H9 (cell line): Measurements from ENCODE around the gene ZIM2. TPM values are rescaled to one million over a fixed set of nuclear protein-coding genes. Genes with fewer than 3 reads are reported as not detected.

ENCODE experiments used
- DNase-seq: peaks from one replicate; pipeline ENCODE4 v3.0.0-alpha.2; 2017
- H2AFZ ChIP-seq: one replicate; pipeline ENCODE4 v1.6.1; 2013; ENCODE audit warnings: mild to moderate bottlenecking, low read length, control low read depth, moderate library complexity
- H2AK5ac ChIP-seq: 2 replicates; pipeline ENCODE4 v1.6.1; 2013; ENCODE audit warnings: low read length, control low read depth, mixed read lengths; ENCODE audit not compliant: insufficient read length
- H2BK120ac ChIP-seq: one replicate; pipeline ENCODE4 v1.6.1; 2013; ENCODE audit warnings: low read depth, mild to moderate bottlenecking, low read length, control low read depth, inconsistent platforms; ENCODE audit not compliant: poor library complexity, severe bottlenecking
- H2BK12ac ChIP-seq: 2 replicates; pipeline ENCODE4 v1.6.1; 2013; ENCODE audit warnings: low read length, control low read depth, mixed read lengths, low read depth; ENCODE audit not compliant: insufficient read length
- H2BK15ac ChIP-seq: 2 replicates; pipeline ENCODE4 v1.6.1; 2013; ENCODE audit warnings: low read depth, low read length, control low read depth
- H2BK20ac ChIP-seq: one replicate; pipeline ENCODE4 v1.6.1; 2013; ENCODE audit warnings: low read depth, mild to moderate bottlenecking, low read length, control low read depth, inconsistent platforms; ENCODE audit not compliant: poor library complexity, severe bottlenecking
- H2BK5ac ChIP-seq: 2 replicates; pipeline ENCODE4 v1.6.1; 2013; ENCODE audit warnings: low read length, control low read depth, mixed read lengths; ENCODE audit not compliant: insufficient read length
- H3K14ac ChIP-seq: 2 replicates; pipeline ENCODE4 v1.6.1; 2013; ENCODE audit warnings: low read length, control low read depth; ENCODE audit not compliant: insufficient read depth
- H3K18ac ChIP-seq: 2 replicates; pipeline ENCODE4 v1.6.1; 2013; ENCODE audit warnings: low read depth, mild to moderate bottlenecking, mixed read lengths, low read length, control low read depth; ENCODE audit not compliant: insufficient read length
- H3K23ac ChIP-seq: 2 replicates; pipeline ENCODE4 v1.6.1; 2013; ENCODE audit warnings: low read length, control low read depth, mixed read lengths, low read depth; ENCODE audit not compliant: insufficient read length
- H3K23me2 ChIP-seq: 2 replicates; pipeline ENCODE4 v1.6.1; 2013; ENCODE audit warnings: low read depth, mild to moderate bottlenecking, mixed read lengths, low read length, control low read depth; ENCODE audit not compliant: insufficient read length, poor library complexity, severe bottlenecking
- H3K27ac ChIP-seq: 2 replicates; pipeline ENCODE4 v1.5.1; 2013; ENCODE audit warnings: low read length, control low read depth, mixed read lengths, low read depth; ENCODE audit not compliant: insufficient read length
- H3K27me3 ChIP-seq: 2 replicates; pipeline ENCODE4 v1.6.1; 2013; ENCODE audit warnings: low read length, control low read depth, inconsistent platforms; ENCODE audit not compliant: insufficient read depth
- H3K4ac ChIP-seq: 2 replicates; pipeline ENCODE4 v1.6.1; 2013; ENCODE audit warnings: low read depth, mild to moderate bottlenecking, control low read depth, inconsistent platforms, low read length, moderate library complexity
- H3K4me1 ChIP-seq: 2 replicates; pipeline ENCODE4 v1.6.1; 2013; ENCODE audit warnings: low read length, control low read depth, inconsistent platforms; ENCODE audit not compliant: insufficient read depth
- H3K4me2 ChIP-seq: 2 replicates; pipeline ENCODE4 v1.6.1; 2013; ENCODE audit warnings: low read length, control low read depth, mixed read lengths; ENCODE audit not compliant: insufficient read length, insufficient read depth
- H3K56ac ChIP-seq: 2 replicates; pipeline ENCODE4 v1.6.1; 2013; ENCODE audit warnings: low read depth, mild to moderate bottlenecking, mixed read lengths, low read length, control low read depth; ENCODE audit not compliant: insufficient read length
- H3K79me1 ChIP-seq: 2 replicates; pipeline ENCODE4 v1.6.1; 2013; ENCODE audit warnings: low read depth, mild to moderate bottlenecking, moderate library complexity, low read length, control low read depth, inconsistent platforms; ENCODE audit not compliant: insufficient read depth, poor library complexity, severe bottlenecking
- H3K79me2 ChIP-seq: 2 replicates; pipeline ENCODE4 v1.6.1; 2013; ENCODE audit warnings: low read length, control low read depth, inconsistent platforms; ENCODE audit not compliant: insufficient read depth
- H3K9ac ChIP-seq: 2 replicates; pipeline ENCODE4 v1.6.1; 2013; ENCODE audit warnings: low read length, control low read depth, mixed read lengths; ENCODE audit not compliant: insufficient read length; ENCODE audit errors: extremely low read depth
- H3K9me3 ChIP-seq: one replicate; pipeline ENCODE4 v1.6.1; 2013; ENCODE audit warnings: low read depth, low read length, inconsistent platforms; ENCODE audit not compliant: control insufficient read depth
- H3T11ph ChIP-seq: one replicate; pipeline ENCODE4 v1.6.1; 2013; ENCODE audit warnings: mild to moderate bottlenecking, low read length, control low read depth, inconsistent platforms
- H4K20me1 ChIP-seq: one replicate; pipeline ENCODE4 v1.6.1; 2013; ENCODE audit not compliant: control insufficient read depth, insufficient read length, insufficient read depth
- H4K5ac ChIP-seq: 2 replicates; pipeline ENCODE4 v1.6.1; 2013; ENCODE audit warnings: low read depth, mild to moderate bottlenecking, mixed read lengths, low read length, control low read depth; ENCODE audit not compliant: insufficient read length
- H4K8ac ChIP-seq: replicated peaks from 2 replicates; pipeline ENCODE4 v1.6.1; 2013; ENCODE audit warnings: low read length, control low read depth, mixed read lengths, low read depth; ENCODE audit not compliant: insufficient read length
- H4K91ac ChIP-seq: 2 replicates; pipeline ENCODE4 v1.6.1; 2013; ENCODE audit warnings: low read depth, mild to moderate bottlenecking, moderate library complexity, mixed read lengths, low read length, control low read depth; ENCODE audit not compliant: insufficient read length
- H3K27ac Mint-ChIP-seq, 3 experiments: 2 replicates in 2 of 3; 3 replicates in 1 of 3; pipeline ENCODE4 v1.8.0; 2020 to 2021; ENCODE audit warnings: mixed read lengths in 3 of 3, mild to moderate bottlenecking in 1 of 3, moderate library complexity in 1 of 3
- H3K27me3 Mint-ChIP-seq: 2 replicates; pipeline ENCODE4 v1.8.0; 2021; ENCODE audit warnings: low read depth, mild to moderate bottlenecking, moderate library complexity, mixed read lengths
- H3K36me3 Mint-ChIP-seq, 3 experiments: 2 replicates in 2 of 3; 3 replicates in 1 of 3; pipeline ENCODE4 v1.8.0; 2020 to 2021; ENCODE audit warnings: low read depth in 3 of 3, mixed read lengths in 3 of 3; ENCODE audit not compliant: insufficient read depth in 1 of 3
- H3K4me1 Mint-ChIP-seq, 2 experiments: 2 replicates each; pipeline ENCODE4 v1.8.0; 2020; ENCODE audit warnings: mixed read lengths in 2 of 2
- H3K4me3 Mint-ChIP-seq, 2 experiments: 2 replicates in 1 of 2; 3 replicates in 1 of 2; pipeline ENCODE4 v1.8.0; 2020 to 2021; ENCODE audit warnings: mild to moderate bottlenecking in 2 of 2, mixed read lengths in 2 of 2, moderate library complexity in 1 of 2
- H3K9me3 Mint-ChIP-seq, 2 experiments: 2 replicates in 1 of 2; 3 replicates in 1 of 2; pipeline ENCODE4 v1.8.0; 2020; ENCODE audit warnings: mild to moderate bottlenecking in 2 of 2, mixed read lengths in 2 of 2, moderate library complexity in 1 of 2
- WGBS: extraction: QIAGEN DNeasy Blood & Tissue Kit; methylation state at CpG from one replicate; pipeline ENCODE4 v1.1.7; 2013; ENCODE audit warnings: missing lambda C conversion rate, low lambda C conversion rate, mixed read lengths; ENCODE audit not compliant: insufficient read length; ENCODE audit errors: extremely low coverage; 5-methylcytosine and 5-hydroxymethylcytosine counted together
- total RNA-seq: library from RNA; stranded (reverse); gene quantifications from 2 replicates; pipeline ENCODE4 v1.2.1, GENCODE V29; 2021
- TF ChIP-seq, protein P1 (sequence below): fragments of 200-600 bp; sonication (generic); conservative IDR thresholded peaks from 3 replicates; pipeline ENCODE4 v1.8.0; 2021; ENCODE audit warnings: antibody characterized with exemption, mild to moderate bottlenecking

The ZIM2 gene
- total RNA-seq, 1 experiment from 2014 or later, result not detected

DNA sequence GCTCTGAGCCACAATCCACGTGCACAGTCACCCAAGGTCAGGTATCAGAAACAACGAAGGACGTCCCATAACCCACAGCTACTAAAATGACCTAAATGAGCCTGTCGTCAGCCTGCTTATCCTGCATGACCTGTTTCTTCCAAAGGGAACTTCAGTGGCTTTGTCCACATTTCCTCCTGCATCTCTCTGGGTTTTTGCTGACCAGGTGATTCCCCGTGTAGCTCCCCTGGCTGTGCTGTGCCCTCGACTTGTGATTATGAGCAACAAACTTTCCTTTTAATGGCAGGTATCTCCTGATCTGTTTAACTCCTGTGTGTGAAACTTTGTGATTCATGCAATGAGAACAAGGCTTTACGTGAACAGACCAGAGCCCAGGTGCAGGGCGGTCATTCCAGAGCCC, 81.0 kb downstream of the ZIM2 start:
- H4K8ac ChIP-seq, result no peak overlapping the region
- no peak overlapping the region for H3K56ac ChIP-seq
- no peak overlapping the region for H4K5ac ChIP-seq
- H3K9me3 ChIP-seq, result peaks cover 83% of the 10 kb centered on the region
- TF ChIP-seq, protein P1, sequence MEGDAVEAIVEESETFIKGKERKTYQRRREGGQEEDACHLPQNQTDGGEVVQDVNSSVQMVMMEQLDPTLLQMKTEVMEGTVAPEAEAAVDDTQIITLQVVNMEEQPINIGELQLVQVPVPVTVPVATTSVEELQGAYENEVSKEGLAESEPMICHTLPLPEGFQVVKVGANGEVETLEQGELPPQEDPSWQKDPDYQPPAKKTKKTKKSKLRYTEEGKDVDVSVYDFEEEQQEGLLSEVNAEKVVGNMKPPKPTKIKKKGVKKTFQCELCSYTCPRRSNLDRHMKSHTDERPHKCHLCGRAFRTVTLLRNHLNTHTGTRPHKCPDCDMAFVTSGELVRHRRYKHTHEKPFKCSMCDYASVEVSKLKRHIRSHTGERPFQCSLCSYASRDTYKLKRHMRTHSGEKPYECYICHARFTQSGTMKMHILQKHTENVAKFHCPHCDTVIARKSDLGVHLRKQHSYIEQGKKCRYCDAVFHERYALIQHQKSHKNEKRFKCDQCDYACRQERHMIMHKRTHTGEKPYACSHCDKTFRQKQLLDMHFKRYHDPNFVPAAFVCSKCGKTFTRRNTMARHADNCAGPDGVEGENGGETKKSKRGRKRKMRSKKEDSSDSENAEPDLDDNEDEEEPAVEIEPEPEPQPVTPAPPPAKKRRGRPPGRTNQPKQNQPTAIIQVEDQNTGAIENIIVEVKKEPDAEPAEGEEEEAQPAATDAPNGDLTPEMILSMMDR, result no peak
- no peak overlapping the region for H3K9ac ChIP-seq
- H3T11ph ChIP-seq, result no peak overlapping the region
- no peak overlapping the region for H2BK5ac ChIP-seq
- H3K14ac ChIP-seq, result no peak overlapping the region
- H3K79me2 ChIP-seq, result no peaks in the 10 kb centered on the region
- Mint-ChIP-seq H3K4me1 (no peaks in the 10 kb centered on the region), H3K4me3 (no peak overlapping the region), H3K27me3 (peaks cover 5% of the 10 kb centered on the region), H3K36me3 (peaks cover 16 to 54% (median 17%) of the 10 kb centered on the region in 3 experiments), H3K27ac (no peak overlapping the region), H3K9me3 (peaks cover 97 to 98% of the 10 kb centered on the region in 2 experiments)
- no peak overlapping the region for H3K18ac ChIP-seq
- H4K91ac ChIP-seq, result no peak overlapping the region
- H4K20me1 ChIP-seq, result no peaks in the 10 kb centered on the region
- no peaks in the 10 kb centered on the region for H3K27me3 ChIP-seq
- no peak overlapping the region for H3K4me2 ChIP-seq
- H2BK20ac ChIP-seq, result no peak overlapping the region
- H2BK15ac ChIP-seq, result no peak overlapping the region
- H3K23ac ChIP-seq, result no peak overlapping the region
- no peak overlapping the region for H3K4ac ChIP-seq
- H2BK120ac ChIP-seq, result no peak overlapping the region
- no peaks in the 10 kb centered on the region for H3K4me1 ChIP-seq
- WGBS, result no CpG with 5 or more reads among the region's 8 CpGs
- H3K27ac ChIP-seq, result no peak overlapping the region
- no peak overlapping the region for H2AK5ac ChIP-seq
- H2BK12ac ChIP-seq, result no peak overlapping the region
- no peaks in the 10 kb centered on the region for H3K79me1 ChIP-seq
- no peak for DNase-seq
- no peaks in the 10 kb centered on the region for H3K23me2 ChIP-seq
- no peak overlapping the region for H2AFZ ChIP-seq
